Right atrium auricular region (tissue), 2 donors: Measurements from ENCODE around the gene CAST. TPM values are rescaled to one million over a fixed set of nuclear protein-coding genes. Genes with fewer than 3 reads are reported as not detected.

Experiments used
- DNase-seq: peaks from one replicate; pipeline ENCODE4 v3.0.0-alpha.2; 2019; ENCODE audit warnings: low spot score
- H3K27ac ChIP-seq, 2 donors: fragments of 200-600 bp; sonication (generic); 1 replicate in 1 of 2; 2 replicates in 1 of 2; pipeline ENCODE4 v1.5.1; 2016 to 2019
- H3K27me3 ChIP-seq, 2 donors: fragments of 200-600 bp; sonication (generic); one replicate each; pipeline versions ENCODE4 v1.5.1 to v1.6.0; 2017 to 2019
- H3K36me3 ChIP-seq: fragments of 200-600 bp; sonication (generic); one replicate; pipeline ENCODE4 v1.5.1; 2016
- H3K4me1 ChIP-seq, 2 donors: fragments of 200-600 bp; sonication (generic); one replicate each; pipeline versions ENCODE4 v1.5.1 to v1.6.0; 2017 to 2019
- H3K4me3 ChIP-seq, 2 donors: fragments of 200-600 bp; sonication (generic); 1 replicate in 1 of 2; 2 replicates in 1 of 2; pipeline ENCODE4 v1.5.1; 2017 to 2019; ENCODE audit warnings: mild to moderate bottlenecking in 1 of 2, moderate library complexity in 1 of 2
- H3K9me3 ChIP-seq, 2 donors: fragments of 200-600 bp; sonication (generic); one replicate each; pipeline ENCODE4 v1.5.1; 2019
- total RNA-seq, 2 donors: library from RNA; depleted of rRNA; stranded (reverse); fragments of >200 nt; gene quantifications; one replicate each; pipeline ENCODE4 v1.1.0, GENCODE V29; 2016
- TF ChIP-seq, protein P1 (sequence below), 2 donors: fragments of 200-600 bp; sonication (generic); IDR thresholded peaks; one replicate each; pipeline ENCODE4 v1.5.1; 2019; ENCODE audit warnings: antibody characterized with exemption in 2 of 2

CAST gene
- total RNA-seq, 2 donors from 2014 or later, result 439 to 631 TPM

DNA sequence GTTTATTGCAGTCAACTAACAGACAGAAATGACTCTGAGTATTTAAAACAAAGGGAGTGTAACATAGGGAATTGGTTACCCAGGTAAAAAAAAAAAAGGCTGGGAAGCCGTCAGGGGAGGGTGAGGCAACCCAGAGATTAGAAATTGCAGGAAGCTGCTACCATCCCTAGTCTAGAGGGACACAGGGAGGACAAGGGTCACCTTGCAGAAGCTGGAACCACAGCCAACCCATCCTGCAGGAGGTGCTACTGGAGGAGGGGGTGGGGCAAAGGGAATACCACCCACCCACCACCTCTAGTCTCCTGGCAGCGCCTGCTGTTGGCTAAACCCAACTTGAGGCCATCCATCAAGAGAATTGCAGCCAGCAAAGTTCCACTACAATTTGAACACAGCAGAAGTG, 6.5 kb downstream of the CAST start:
- no peaks in the 10 kb centered on the region for H3K9me3 ChIP-seq
- TF ChIP-seq, protein P1, sequence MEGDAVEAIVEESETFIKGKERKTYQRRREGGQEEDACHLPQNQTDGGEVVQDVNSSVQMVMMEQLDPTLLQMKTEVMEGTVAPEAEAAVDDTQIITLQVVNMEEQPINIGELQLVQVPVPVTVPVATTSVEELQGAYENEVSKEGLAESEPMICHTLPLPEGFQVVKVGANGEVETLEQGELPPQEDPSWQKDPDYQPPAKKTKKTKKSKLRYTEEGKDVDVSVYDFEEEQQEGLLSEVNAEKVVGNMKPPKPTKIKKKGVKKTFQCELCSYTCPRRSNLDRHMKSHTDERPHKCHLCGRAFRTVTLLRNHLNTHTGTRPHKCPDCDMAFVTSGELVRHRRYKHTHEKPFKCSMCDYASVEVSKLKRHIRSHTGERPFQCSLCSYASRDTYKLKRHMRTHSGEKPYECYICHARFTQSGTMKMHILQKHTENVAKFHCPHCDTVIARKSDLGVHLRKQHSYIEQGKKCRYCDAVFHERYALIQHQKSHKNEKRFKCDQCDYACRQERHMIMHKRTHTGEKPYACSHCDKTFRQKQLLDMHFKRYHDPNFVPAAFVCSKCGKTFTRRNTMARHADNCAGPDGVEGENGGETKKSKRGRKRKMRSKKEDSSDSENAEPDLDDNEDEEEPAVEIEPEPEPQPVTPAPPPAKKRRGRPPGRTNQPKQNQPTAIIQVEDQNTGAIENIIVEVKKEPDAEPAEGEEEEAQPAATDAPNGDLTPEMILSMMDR (IDR thresholded peaks at IDR 0.05), result no peak
- H3K36me3 ChIP-seq, result no peaks in the 10 kb centered on the region
- no peak for DNase-seq
- peaks cover 0 to 65% of the 10 kb centered on the region in 2 donors for H3K4me1 ChIP-seq
- H3K27ac ChIP-seq, result peak overlapping the region; percentile 33 to 62
- H3K4me3 ChIP-seq, result no peak overlapping the region
- H3K27me3 ChIP-seq, result no peaks in the 10 kb centered on the region

GRCh38 chr5:96669909-96670308, 7.7 kb downstream of the CAST start:
- no peak overlapping the region for H3K4me3 ChIP-seq
- H3K27ac ChIP-seq, result peak overlapping the region in 1 of 2 donors; percentile 62
- DNase-seq, result no peak
- no peaks in the 10 kb centered on the region for H3K9me3 ChIP-seq
- peaks cover 0 to 56% of the 10 kb centered on the region in 2 donors for H3K4me1 ChIP-seq
- no peaks in the 10 kb centered on the region for H3K27me3 ChIP-seq
- no peaks in the 10 kb centered on the region for H3K36me3 ChIP-seq
- TF ChIP-seq, protein P1 (IDR thresholded peaks at IDR 0.05), result no peak

DNA sequence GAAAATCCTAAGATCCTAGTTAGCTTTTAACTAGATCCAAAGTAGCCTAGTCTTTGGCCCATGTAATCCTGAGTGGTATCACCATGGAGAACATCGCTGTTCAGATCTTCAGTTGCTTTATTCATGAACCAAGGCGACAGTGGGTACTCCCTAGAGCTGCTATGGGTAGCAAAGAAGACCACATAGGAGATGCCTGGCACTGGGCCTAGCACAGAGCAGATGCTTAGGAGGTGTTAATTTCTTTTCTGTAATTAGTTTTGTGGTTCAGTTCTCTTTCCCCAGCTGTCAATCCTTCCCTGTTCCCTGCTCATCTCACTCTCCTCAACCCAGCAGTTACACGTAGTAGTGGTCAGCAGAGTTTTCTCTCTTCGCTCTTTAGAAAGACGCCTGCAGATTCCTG, 9.3 kb downstream of the CAST start:
- H3K4me1 ChIP-seq, result peaks cover 0 to 62% of the 10 kb centered on the region in 2 donors
- no peak for DNase-seq
- H3K4me3 ChIP-seq, result no peak overlapping the region
- TF ChIP-seq, protein P1 (IDR thresholded peaks at IDR 0.05), result no peak
- peak overlapping the region in 1 of 2 donors; percentile 62 for H3K27ac ChIP-seq
- no peaks in the 10 kb centered on the region for H3K9me3 ChIP-seq
- no peaks in the 10 kb centered on the region for H3K36me3 ChIP-seq
- H3K27me3 ChIP-seq, result no peaks in the 10 kb centered on the region

DNA sequence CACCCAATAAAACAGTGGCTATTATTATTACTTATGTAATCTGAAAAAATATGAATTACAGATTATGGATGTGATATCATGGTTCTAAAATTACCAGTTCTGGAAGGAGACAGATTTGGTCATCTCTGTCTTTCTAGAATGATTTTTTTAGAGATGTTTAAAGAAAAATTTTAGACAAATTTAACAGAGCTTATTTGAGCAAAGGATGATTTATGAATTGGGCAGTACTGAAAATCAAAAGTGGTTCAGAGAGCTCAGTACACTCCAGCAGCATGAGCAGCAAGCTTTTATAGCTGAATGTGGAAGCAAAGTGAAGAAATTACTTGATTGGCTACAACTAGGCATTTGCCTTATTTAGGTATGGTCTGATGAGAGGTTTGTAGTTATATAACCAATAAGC, 11.0 kb downstream of the CAST start:
- Histone ChIP-seq H3K27ac (no peak overlapping the region), H3K4me1 (peaks cover 0 to 54% of the 10 kb centered on the region in 2 donors)
- no peak for DNase-seq

GRCh38 chr5:96675882-96676281, 13.7 kb downstream of the CAST start:
- H3K36me3 ChIP-seq, result no peaks in the 10 kb centered on the region
- TF ChIP-seq, protein P1 (IDR thresholded peaks at IDR 0.05), result no peak
- no peak for DNase-seq
- no peak overlapping the region for H3K4me3 ChIP-seq
- H3K4me1 ChIP-seq, result peaks cover 0 to 50% of the 10 kb centered on the region in 2 donors
- H3K9me3 ChIP-seq, result no peaks in the 10 kb centered on the region
- no peaks in the 10 kb centered on the region for H3K27me3 ChIP-seq
- H3K27ac ChIP-seq, result no peak overlapping the region

More for the DNA sequence above, 11.0 kb downstream of the CAST start:
- no peaks in the 10 kb centered on the region for H3K9me3 ChIP-seq
- H3K27me3 ChIP-seq, result no peaks in the 10 kb centered on the region
- no peaks in the 10 kb centered on the region for H3K36me3 ChIP-seq
- TF ChIP-seq, protein P1 (IDR thresholded peaks at IDR 0.05), result no peak
- no peak overlapping the region for H3K4me3 ChIP-seq

- H3K27me3 ChIP-seq, result no peaks in the 10 kb centered on the region
- TF ChIP-seq, protein P1 (IDR thresholded peaks at IDR 0.05), result no peak
- H3K36me3 ChIP-seq, result no peaks in the 10 kb centered on the region
- DNase-seq, result no peak
- peaks cover 0 to 45% of the 10 kb centered on the region in 2 donors for H3K4me1 ChIP-seq
- no peak overlapping the region for H3K4me3 ChIP-seq
- no peak overlapping the region for H3K27ac ChIP-seq
- H3K9me3 ChIP-seq, result no peaks in the 10 kb centered on the region
Measured at GRCh38 chr5:96677496-96677895, 15.3 kb downstream of the CAST start.
